ENCODE measurements around the gene CEP70.

- no peak for TF ChIP-seq EP300 (IDR thresholded peaks at IDR 0.05)
- TF ChIP-seq CTCF (IDR thresholded peaks at IDR 0.05) = no peak
- no peak for TF ChIP-seq POLR2A (IDR thresholded peaks at IDR 0.05; ENCODE audit: low read depth)
- no peak for TF ChIP-seq POLR2AphosphoS5 (IDR thresholded peaks at IDR 0.05)
These were observed 133.4 kb downstream of the CEP70 start for GRCh38 chr3:138460536-138461205.
